ENCODE measurements around the gene NDUFAF8. TPM values are rescaled to one million over a fixed set of nuclear protein-coding genes. Genes with fewer than 3 reads are reported as not detected.

Gene NDUFAF8
- total RNA-seq, 3 donors from 2014 or later (not counting 1 experiment from before 2014, with no cell fraction given), result 28.6 to 36.4 (median 34.9) TPM

DNA sequence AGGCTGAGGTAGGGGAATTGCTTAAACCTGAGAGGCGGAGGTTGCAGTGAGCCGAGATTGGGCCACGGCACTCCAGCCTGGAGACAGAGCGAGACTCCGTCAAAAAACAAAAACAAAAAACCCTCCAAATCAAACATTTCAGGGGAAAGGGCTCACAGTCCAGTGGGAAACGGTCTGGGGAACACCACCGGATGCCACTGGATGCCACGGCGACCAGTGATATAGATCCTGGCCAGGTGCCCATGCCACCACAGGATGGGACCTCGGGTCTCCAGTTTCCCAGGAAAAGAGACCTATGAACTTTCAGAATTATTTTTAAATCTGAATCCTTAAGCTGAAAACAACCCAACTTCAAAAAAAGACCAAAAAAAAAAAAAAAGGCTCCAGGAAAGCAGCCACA is 28.7 kb upstream of the NDUFAF8 start:
- no peak for DNase-seq
- TF ChIP-seq, protein P1, sequence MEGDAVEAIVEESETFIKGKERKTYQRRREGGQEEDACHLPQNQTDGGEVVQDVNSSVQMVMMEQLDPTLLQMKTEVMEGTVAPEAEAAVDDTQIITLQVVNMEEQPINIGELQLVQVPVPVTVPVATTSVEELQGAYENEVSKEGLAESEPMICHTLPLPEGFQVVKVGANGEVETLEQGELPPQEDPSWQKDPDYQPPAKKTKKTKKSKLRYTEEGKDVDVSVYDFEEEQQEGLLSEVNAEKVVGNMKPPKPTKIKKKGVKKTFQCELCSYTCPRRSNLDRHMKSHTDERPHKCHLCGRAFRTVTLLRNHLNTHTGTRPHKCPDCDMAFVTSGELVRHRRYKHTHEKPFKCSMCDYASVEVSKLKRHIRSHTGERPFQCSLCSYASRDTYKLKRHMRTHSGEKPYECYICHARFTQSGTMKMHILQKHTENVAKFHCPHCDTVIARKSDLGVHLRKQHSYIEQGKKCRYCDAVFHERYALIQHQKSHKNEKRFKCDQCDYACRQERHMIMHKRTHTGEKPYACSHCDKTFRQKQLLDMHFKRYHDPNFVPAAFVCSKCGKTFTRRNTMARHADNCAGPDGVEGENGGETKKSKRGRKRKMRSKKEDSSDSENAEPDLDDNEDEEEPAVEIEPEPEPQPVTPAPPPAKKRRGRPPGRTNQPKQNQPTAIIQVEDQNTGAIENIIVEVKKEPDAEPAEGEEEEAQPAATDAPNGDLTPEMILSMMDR (IDR thresholded peaks at IDR 0.05), result no peak
- no peak for ATAC-seq
- intact Hi-C loops (cut with micrococcal nuclease), result no loop called here
- no peaks in the 10 kb centered on the region for H3K27me3 ChIP-seq (ENCODE audit: control insufficient read depth, insufficient read depth, low read length)
- Mint-ChIP-seq H3K27ac (no peak overlapping the region), H3K4me1 (no peaks in the 10 kb centered on the region), H3K27me3 (ENCODE audit: low read depth in 2 of 2) (no peaks in the 10 kb centered on the region), H3K4me3 (no peak overlapping the region), H3K9me3 (no peaks in the 10 kb centered on the region), H3K36me3 (no peaks in the 10 kb centered on the region)
- H3K36me3 ChIP-seq (ENCODE audit: control insufficient read depth, insufficient read depth, low read length), result no peaks in the 10 kb centered on the region
- no peaks in the 10 kb centered on the region for H3K9me3 ChIP-seq (ENCODE audit: control insufficient read depth, insufficient read depth, low read length)
- no peak overlapping the region for H3K4me3 ChIP-seq (ENCODE audit: low read length)
- H3K4me1 ChIP-seq (ENCODE audit: control insufficient read depth, insufficient read depth, low read length), result no peaks in the 10 kb centered on the region
- WGBS (ENCODE audit: insufficient coverage), result 57% methylated on average over 9 of the region's 10 CpGs
- no peak overlapping the region for H3K27ac ChIP-seq (ENCODE audit: low read length)

DNA sequence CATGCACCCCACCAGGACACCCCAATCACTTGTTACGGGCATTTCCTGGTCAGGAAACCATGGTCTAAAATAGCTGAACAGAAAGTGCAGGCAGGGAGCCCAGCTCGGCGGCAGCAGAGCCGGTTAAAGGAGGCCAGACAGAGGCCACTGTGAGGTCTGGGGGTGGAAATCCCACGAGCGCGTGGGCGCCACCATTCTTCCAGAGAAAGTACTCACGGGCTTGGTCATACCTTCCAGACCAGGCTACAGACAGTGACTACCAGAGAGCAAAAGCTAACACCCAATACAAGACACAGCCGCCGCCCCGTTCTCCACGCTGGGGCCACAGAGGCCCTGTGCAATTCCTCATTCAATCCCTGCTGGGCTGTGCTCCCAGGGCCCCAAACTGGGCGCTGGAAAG is 28.2 kb upstream of the NDUFAF8 start:
- WGBS (ENCODE audit: insufficient coverage), result 58% methylated on average over 14 of the region's 14 CpGs
- no peaks in the 10 kb centered on the region for H3K9me3 ChIP-seq (ENCODE audit: control insufficient read depth, insufficient read depth, low read length)
- H3K27me3 Mint-ChIP-seq (ENCODE audit: low read depth in 2 of 2), result no peaks in the 10 kb centered on the region
- no peaks in the 10 kb centered on the region for H3K27me3 ChIP-seq (ENCODE audit: control insufficient read depth, insufficient read depth, low read length)
- H3K36me3 Mint-ChIP-seq, result no peaks in the 10 kb centered on the region
- H3K27ac ChIP-seq (ENCODE audit: low read length), result no peak overlapping the region
- intact Hi-C loops (cut with micrococcal nuclease), result no loop called here
- no peak for DNase-seq
- no peak overlapping the region for H3K27ac Mint-ChIP-seq
- no peak overlapping the region for H3K4me3 ChIP-seq (ENCODE audit: low read length)
- H3K4me3 Mint-ChIP-seq, result no peak overlapping the region
- no peaks in the 10 kb centered on the region for H3K36me3 ChIP-seq (ENCODE audit: control insufficient read depth, insufficient read depth, low read length)
- H3K4me1 Mint-ChIP-seq, result no peaks in the 10 kb centered on the region
- no peaks in the 10 kb centered on the region for H3K4me1 ChIP-seq (ENCODE audit: control insufficient read depth, insufficient read depth, low read length)
- H3K9me3 Mint-ChIP-seq, result no peaks in the 10 kb centered on the region
- TF ChIP-seq, protein P1 (IDR thresholded peaks at IDR 0.05), result no peak
- ATAC-seq, result no peak

DNA sequence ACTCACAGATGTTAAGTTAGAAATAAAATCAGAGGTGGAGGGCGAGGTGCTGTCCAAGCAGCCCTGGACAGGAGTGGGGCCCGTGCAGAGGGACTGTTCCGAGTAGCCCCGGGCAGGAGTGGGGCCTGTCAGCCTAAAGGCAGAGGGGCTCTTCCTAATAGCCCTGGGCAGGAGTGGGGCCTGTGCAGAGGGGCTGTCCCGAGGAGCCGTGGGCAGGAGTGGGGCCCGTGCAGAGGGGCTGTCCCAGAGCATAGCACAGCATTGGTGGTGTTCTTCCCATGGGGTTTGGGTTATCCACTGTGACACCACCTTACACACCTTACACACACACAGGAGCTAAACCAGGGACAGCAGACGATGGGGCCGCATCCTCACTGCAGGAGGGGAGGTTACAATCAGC is 26.8 kb upstream of the NDUFAF8 start:
- 85% methylated on average over 8 of the region's 9 CpGs for WGBS (ENCODE audit: insufficient coverage)
- Histone ChIP-seq H3K4me3 (ENCODE audit: low read length) (no peak overlapping the region), H3K9me3 (ENCODE audit: control insufficient read depth, insufficient read depth, low read length) (no peaks in the 10 kb centered on the region), H3K36me3 (ENCODE audit: control insufficient read depth, insufficient read depth, low read length) (no peaks in the 10 kb centered on the region), H3K27me3 (ENCODE audit: control insufficient read depth, insufficient read depth, low read length) (no peaks in the 10 kb centered on the region), H3K27ac (ENCODE audit: low read length) (no peak overlapping the region), H3K4me1 (ENCODE audit: control insufficient read depth, insufficient read depth, low read length) (no peaks in the 10 kb centered on the region)
- ATAC-seq (no peak), DNase-seq (no peak)
- intact Hi-C loops (cut with micrococcal nuclease), result no loop called here
- Mint-ChIP-seq H3K27ac (no peak overlapping the region), H3K4me1 (peaks cover 0 to 6% of the 10 kb centered on the region in 2 donors), H3K9me3 (no peaks in the 10 kb centered on the region), H3K36me3 (no peaks in the 10 kb centered on the region), H3K4me3 (no peak overlapping the region), H3K27me3 (ENCODE audit: low read depth in 2 of 2) (no peaks in the 10 kb centered on the region)
- TF ChIP-seq, protein P1 (IDR thresholded peaks at IDR 0.05), result no peak

DNA sequence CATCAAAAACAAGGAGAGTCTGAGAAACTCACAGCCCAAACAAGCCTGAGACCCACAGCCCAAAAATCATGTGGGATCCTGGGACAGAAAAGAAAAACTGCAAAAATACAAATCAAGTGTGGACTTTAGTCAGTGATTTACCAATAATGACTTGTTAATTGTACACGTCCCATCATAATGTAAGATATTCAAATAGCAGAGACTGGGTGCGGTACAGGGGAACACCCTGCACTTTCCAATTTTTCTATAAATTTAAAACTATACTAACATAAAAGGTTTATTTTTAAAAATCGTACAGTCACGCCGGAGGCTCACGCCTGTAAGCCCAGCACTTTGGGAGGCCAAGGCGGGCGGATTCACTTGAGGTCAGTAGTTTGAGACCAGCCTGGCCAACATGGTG is 25.1 kb upstream of the NDUFAF8 start:
- H3K36me3 Mint-ChIP-seq, result no peaks in the 10 kb centered on the region
- no peak overlapping the region for H3K4me3 Mint-ChIP-seq
- H3K27me3 Mint-ChIP-seq (ENCODE audit: low read depth in 2 of 2), result no peaks in the 10 kb centered on the region
- Histone ChIP-seq H3K36me3 (ENCODE audit: control insufficient read depth, insufficient read depth, low read length) (no peaks in the 10 kb centered on the region), H3K9me3 (ENCODE audit: control insufficient read depth, insufficient read depth, low read length) (no peaks in the 10 kb centered on the region), H3K27ac (ENCODE audit: low read length) (no peak overlapping the region), H3K4me1 (ENCODE audit: control insufficient read depth, insufficient read depth, low read length) (no peaks in the 10 kb centered on the region), H3K27me3 (ENCODE audit: control insufficient read depth, insufficient read depth, low read length) (no peaks in the 10 kb centered on the region), H3K4me3 (ENCODE audit: low read length) (no peak overlapping the region)
- H3K9me3 Mint-ChIP-seq, result no peaks in the 10 kb centered on the region
- DNase-seq (no peak), ATAC-seq (no peak)
- H3K27ac Mint-ChIP-seq, result no peak overlapping the region
- 96% methylated on average over 8 of the region's 8 CpGs for WGBS (ENCODE audit: insufficient coverage)
- H3K4me1 Mint-ChIP-seq, result peaks cover 0 to 6% of the 10 kb centered on the region in 2 donors
- TF ChIP-seq, protein P1 (IDR thresholded peaks at IDR 0.05), result no peak
- intact Hi-C loops (cut with micrococcal nuclease), result no loop called here

Data from natural killer cell (primary cell).